Neural cell (in vitro differentiated cells): Measurements from ENCODE around the gene PRMT5. TPM values are rescaled to one million over a fixed set of nuclear protein-coding genes. Genes with fewer than 3 reads are reported as not detected.

ENCODE experiments used
- H2AFZ ChIP-seq: fragments of 200-600, 300-800 bp; sonication (generic), shearing (Covaris generic); 2 replicates; pipeline ENCODE4 v1.6.0; 2014; ENCODE audit warnings: low read depth, mild to moderate bottlenecking, antibody characterized with exemption, low read length, moderate library complexity
- H3F3A ChIP-seq: fragments of 200-600 bp; shearing (Covaris generic); 2 replicates; pipeline ENCODE4 v1.6.1; 2016; ENCODE audit warnings: mild to moderate bottlenecking, moderate library complexity, mixed read lengths, antibody characterized with exemption, low read length; ENCODE audit not compliant: insufficient read depth, poor library complexity, severe bottlenecking
- H3K27ac ChIP-seq: fragments of 200-600, 300-800 bp; sonication (generic), shearing (Covaris generic); 2 replicates; pipeline ENCODE4 v1.5.1; 2014; ENCODE audit warnings: mild to moderate bottlenecking, low read length, moderate library complexity
- H3K27me3 ChIP-seq: fragments of 300-800, 200-600 bp; sonication (generic), shearing (Covaris generic); 2 replicates; pipeline ENCODE4 v1.6.0; 2014; ENCODE audit warnings: mild to moderate bottlenecking, low read depth, low read length, moderate library complexity; ENCODE audit not compliant: insufficient read depth
- H3K36me3 ChIP-seq: fragments of 300-800, 200-600 bp; sonication (generic), shearing (Covaris generic); 2 replicates; pipeline ENCODE4 v1.5.1; 2014; ENCODE audit warnings: mild to moderate bottlenecking, antibody characterized with exemption, low read length, moderate library complexity; ENCODE audit not compliant: insufficient read depth
- H3K4me2 ChIP-seq: fragments of 300-800, 200-600 bp; sonication (generic), shearing (Covaris generic); 2 replicates; pipeline ENCODE4 v1.6.0; 2014; ENCODE audit warnings: mild to moderate bottlenecking, low read length
- H3K4me3 ChIP-seq: fragments of 300-800, 200-600 bp; sonication (generic), shearing (Covaris generic); 2 replicates; pipeline ENCODE4 v1.5.1; 2014; ENCODE audit warnings: mild to moderate bottlenecking, low read length, moderate library complexity
- H3K79me2 ChIP-seq: fragments of 200-600 bp; shearing (Covaris generic); replicated peaks from 2 replicates; pipeline ENCODE4 v1.6.0; 2014; ENCODE audit warnings: mild to moderate bottlenecking, low read length, moderate library complexity; ENCODE audit not compliant: insufficient read depth
- H3K9ac ChIP-seq: fragments of 300-800, 200-600 bp; sonication (generic), shearing (Covaris generic); 2 replicates; pipeline ENCODE4 v1.6.1; 2016; ENCODE audit warnings: mild to moderate bottlenecking, low read length, mixed read lengths
- H3K9me2 ChIP-seq: fragments of 200-600 bp; shearing (Covaris generic); 2 replicates; pipeline ENCODE4 v1.6.1; 2016; ENCODE audit warnings: mild to moderate bottlenecking, low read length, mixed read lengths; ENCODE audit not compliant: insufficient read depth
- H3K9me3 ChIP-seq: fragments of 200-600, 300-800 bp; sonication (generic), shearing (Covaris generic); 2 replicates; pipeline ENCODE4 v1.6.1; 2016; ENCODE audit warnings: mild to moderate bottlenecking, mixed run types, low read length, moderate library complexity, mixed read lengths
- H4K20me1 ChIP-seq: fragments of 200-600 bp; shearing (Covaris generic); 2 replicates; pipeline ENCODE4 v1.6.1; 2016; ENCODE audit warnings: mild to moderate bottlenecking, mixed run types; ENCODE audit not compliant: insufficient read depth
- EP300 ChIP-seq: fragments of 450-650 bp; conservative IDR thresholded peaks from 2 replicates; pipeline ENCODE4 v1.6.1; 2014; ENCODE audit warnings: antibody characterized with exemption, mild to moderate bottlenecking, moderate library complexity; ENCODE audit not compliant: poor library complexity, severe bottlenecking
- EZH2 ChIP-seq: fragments of 200-600, 300-800 bp; shearing (Covaris generic), sonication (generic); IDR thresholded peaks from 2 replicates; pipeline ENCODE4 v1.6.1; 2014; ENCODE audit warnings: antibody characterized with exemption, low read length, borderline replicate concordance, mild to moderate bottlenecking; ENCODE audit not compliant: insufficient read depth, poor library complexity, severe bottlenecking
- MXI1 ChIP-seq: fragments of 450-650 bp; conservative IDR thresholded peaks from 2 replicates; pipeline ENCODE4 v1.6.1; 2014; ENCODE audit warnings: antibody characterized with exemption, mild to moderate bottlenecking; ENCODE audit not compliant: poor library complexity, severe bottlenecking
- POLR2AphosphoS5 ChIP-seq: IDR thresholded peaks from 2 replicates; pipeline ENCODE4 v1.6.1; 2012
- RAD21 ChIP-seq: fragments of 450-650 bp; conservative IDR thresholded peaks from 2 replicates; pipeline ENCODE4 v1.6.1; 2014; ENCODE audit warnings: antibody characterized with exemption, mild to moderate bottlenecking, moderate library complexity
- SMC3 ChIP-seq: fragments of 450-650 bp; conservative IDR thresholded peaks from 2 replicates; pipeline ENCODE4 v1.6.1; 2014; ENCODE audit warnings: antibody characterized with exemption, mild to moderate bottlenecking, moderate library complexity; ENCODE audit not compliant: poor library complexity
- TAF1 ChIP-seq: IDR thresholded peaks from 2 replicates; pipeline ENCODE4 v1.6.1; 2012; ENCODE audit warnings: low read depth
- polyA plus RNA-seq: library from polyadenylated mRNA; depleted of rRNA; stranded (reverse); fragments of >200 nt; gene quantifications from 2 replicates; pipeline ENCODE4 v1.2.3, GENCODE V29; 2014
- TF ChIP-seq, protein P1 (sequence below): IDR thresholded peaks from 2 replicates; pipeline ENCODE4 v1.6.1; 2012; ENCODE audit warnings: borderline replicate concordance
- TF ChIP-seq, protein P2 (sequence below): fragments of 450-650 bp; IDR thresholded peaks from 2 replicates; pipeline ENCODE4 v1.5.1; 2014; ENCODE audit warnings: antibody characterized with exemption, mild to moderate bottlenecking, moderate library complexity; ENCODE audit not compliant: poor library complexity, severe bottlenecking

The PRMT5 gene
- polyA plus RNA-seq, 1 donor from 2014 or later = 102 TPM

DNA sequence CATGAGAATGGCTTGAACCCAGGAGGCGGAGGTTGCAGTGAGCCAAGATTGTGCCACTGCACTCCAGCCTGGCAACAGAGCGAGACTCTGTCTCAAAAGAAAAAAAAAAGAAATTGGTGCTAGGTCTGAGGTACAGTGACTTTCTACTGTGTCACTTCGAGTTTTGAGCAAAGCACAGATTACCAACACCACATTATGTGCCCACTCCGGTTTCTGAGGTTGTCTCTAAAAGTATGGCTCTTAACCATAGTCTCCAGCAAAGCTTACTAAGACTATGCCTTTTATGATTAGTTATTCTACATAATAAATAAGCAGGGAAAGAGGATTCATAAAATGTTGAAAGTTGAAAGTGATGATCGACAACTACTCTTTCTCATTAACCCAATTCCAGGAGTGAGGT lies 18.3 kb downstream of the PRMT5 start:
- no peaks in the 10 kb centered on the region for H3F3A ChIP-seq
- H3K9ac ChIP-seq = no peak overlapping the region
- no peaks in the 10 kb centered on the region for H3K9me3 ChIP-seq
- H2AFZ ChIP-seq = no peak overlapping the region
- no peak overlapping the region for H3K4me2 ChIP-seq
- TF ChIP-seq POLR2AphosphoS5 (no peak), SMC3 (no peak), EP300 (no peak), TAF1 (no peak)
- TF ChIP-seq, protein P1, sequence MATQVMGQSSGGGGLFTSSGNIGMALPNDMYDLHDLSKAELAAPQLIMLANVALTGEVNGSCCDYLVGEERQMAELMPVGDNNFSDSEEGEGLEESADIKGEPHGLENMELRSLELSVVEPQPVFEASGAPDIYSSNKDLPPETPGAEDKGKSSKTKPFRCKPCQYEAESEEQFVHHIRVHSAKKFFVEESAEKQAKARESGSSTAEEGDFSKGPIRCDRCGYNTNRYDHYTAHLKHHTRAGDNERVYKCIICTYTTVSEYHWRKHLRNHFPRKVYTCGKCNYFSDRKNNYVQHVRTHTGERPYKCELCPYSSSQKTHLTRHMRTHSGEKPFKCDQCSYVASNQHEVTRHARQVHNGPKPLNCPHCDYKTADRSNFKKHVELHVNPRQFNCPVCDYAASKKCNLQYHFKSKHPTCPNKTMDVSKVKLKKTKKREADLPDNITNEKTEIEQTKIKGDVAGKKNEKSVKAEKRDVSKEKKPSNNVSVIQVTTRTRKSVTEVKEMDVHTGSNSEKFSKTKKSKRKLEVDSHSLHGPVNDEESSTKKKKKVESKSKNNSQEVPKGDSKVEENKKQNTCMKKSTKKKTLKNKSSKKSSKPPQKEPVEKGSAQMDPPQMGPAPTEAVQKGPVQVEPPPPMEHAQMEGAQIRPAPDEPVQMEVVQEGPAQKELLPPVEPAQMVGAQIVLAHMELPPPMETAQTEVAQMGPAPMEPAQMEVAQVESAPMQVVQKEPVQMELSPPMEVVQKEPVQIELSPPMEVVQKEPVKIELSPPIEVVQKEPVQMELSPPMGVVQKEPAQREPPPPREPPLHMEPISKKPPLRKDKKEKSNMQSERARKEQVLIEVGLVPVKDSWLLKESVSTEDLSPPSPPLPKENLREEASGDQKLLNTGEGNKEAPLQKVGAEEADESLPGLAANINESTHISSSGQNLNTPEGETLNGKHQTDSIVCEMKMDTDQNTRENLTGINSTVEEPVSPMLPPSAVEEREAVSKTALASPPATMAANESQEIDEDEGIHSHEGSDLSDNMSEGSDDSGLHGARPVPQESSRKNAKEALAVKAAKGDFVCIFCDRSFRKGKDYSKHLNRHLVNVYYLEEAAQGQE = no peak
- H3K4me3 ChIP-seq = no peak overlapping the region
- peaks cover 3% of the 10 kb centered on the region for H3K36me3 ChIP-seq
- no peaks in the 10 kb centered on the region for H4K20me1 ChIP-seq
- no peaks in the 10 kb centered on the region for H3K27me3 ChIP-seq
- no peaks in the 10 kb centered on the region for H3K9me2 ChIP-seq
- H3K27ac ChIP-seq = no peak overlapping the region
- peaks cover 25% of the 10 kb centered on the region for H3K79me2 ChIP-seq

DNA sequence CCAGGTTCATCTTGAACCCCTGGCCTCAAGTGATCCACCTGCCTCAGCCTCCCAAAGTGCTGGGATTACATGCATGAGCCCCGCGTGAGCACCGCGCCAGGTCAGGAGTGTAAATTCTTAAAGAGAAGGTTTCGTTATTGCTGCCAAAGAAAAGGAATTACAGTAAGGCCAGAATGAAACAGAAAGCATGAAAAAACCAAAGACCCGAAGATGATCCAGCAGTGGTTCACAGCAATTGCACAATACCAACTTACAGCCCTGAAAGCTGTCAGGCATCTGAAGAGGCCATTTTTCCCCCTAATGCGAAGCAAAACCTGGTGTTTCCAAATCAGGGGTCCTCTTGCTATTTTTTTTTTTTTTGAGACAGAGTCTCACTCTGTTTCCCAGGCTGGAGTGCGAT lies 20.6 kb downstream of the PRMT5 start:
- Histone ChIP-seq H3K9me2 (no peaks in the 10 kb centered on the region), H3K27me3 (no peaks in the 10 kb centered on the region), H3K9me3 (no peaks in the 10 kb centered on the region), H3K27ac (no peak overlapping the region), H3F3A (no peaks in the 10 kb centered on the region), H3K79me2 (peaks cover 16% of the 10 kb centered on the region), H3K36me3 (peaks cover 16% of the 10 kb centered on the region), H3K4me3 (no peak overlapping the region), H2AFZ (no peak overlapping the region), H3K9ac (no peak overlapping the region), H3K4me2 (no peak overlapping the region), H4K20me1 (no peaks in the 10 kb centered on the region)
- no peak for TF ChIP-seq RAD21
- TF ChIP-seq, protein P1 = no peak

DNA sequence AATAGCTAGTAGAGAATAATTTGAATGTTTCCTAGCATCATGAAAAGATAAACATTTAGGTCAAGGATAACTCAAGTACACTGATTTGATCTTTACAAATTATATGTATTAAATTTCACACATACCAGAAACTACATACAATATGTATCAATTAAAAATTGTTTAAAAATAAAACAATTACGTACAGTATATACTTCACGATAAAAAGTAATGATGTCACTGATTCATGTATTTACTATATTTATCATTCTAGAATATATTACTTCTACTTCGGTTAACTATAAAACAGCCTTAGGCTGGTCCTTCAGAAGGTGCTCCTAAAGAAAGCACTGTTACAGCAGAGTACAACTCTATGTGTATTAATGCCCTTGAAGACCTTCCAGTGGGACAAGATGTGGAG lies 21.7 kb downstream of the PRMT5 start:
- no peak overlapping the region for H3K4me3 ChIP-seq
- H3K79me2 ChIP-seq = peaks cover 7% of the 10 kb centered on the region
- no peaks in the 10 kb centered on the region for H3K9me2 ChIP-seq
- no peaks in the 10 kb centered on the region for H3K27me3 ChIP-seq
- no peak overlapping the region for H2AFZ ChIP-seq
- H3K9ac ChIP-seq = no peak overlapping the region
- TF ChIP-seq EZH2 (no peak), RAD21 (no peak), EP300 (no peak), MXI1 (no peak), POLR2AphosphoS5 (no peak), TAF1 (no peak), SMC3 (no peak)
- TF ChIP-seq, protein P2, sequence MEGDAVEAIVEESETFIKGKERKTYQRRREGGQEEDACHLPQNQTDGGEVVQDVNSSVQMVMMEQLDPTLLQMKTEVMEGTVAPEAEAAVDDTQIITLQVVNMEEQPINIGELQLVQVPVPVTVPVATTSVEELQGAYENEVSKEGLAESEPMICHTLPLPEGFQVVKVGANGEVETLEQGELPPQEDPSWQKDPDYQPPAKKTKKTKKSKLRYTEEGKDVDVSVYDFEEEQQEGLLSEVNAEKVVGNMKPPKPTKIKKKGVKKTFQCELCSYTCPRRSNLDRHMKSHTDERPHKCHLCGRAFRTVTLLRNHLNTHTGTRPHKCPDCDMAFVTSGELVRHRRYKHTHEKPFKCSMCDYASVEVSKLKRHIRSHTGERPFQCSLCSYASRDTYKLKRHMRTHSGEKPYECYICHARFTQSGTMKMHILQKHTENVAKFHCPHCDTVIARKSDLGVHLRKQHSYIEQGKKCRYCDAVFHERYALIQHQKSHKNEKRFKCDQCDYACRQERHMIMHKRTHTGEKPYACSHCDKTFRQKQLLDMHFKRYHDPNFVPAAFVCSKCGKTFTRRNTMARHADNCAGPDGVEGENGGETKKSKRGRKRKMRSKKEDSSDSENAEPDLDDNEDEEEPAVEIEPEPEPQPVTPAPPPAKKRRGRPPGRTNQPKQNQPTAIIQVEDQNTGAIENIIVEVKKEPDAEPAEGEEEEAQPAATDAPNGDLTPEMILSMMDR = no peak
- TF ChIP-seq, protein P1 = no peak
- H3F3A ChIP-seq = no peaks in the 10 kb centered on the region
- H3K36me3 ChIP-seq = peaks cover 16% of the 10 kb centered on the region
- no peak overlapping the region for H3K27ac ChIP-seq
- no peaks in the 10 kb centered on the region for H3K9me3 ChIP-seq
- H3K4me2 ChIP-seq = no peak overlapping the region
- H4K20me1 ChIP-seq = no peaks in the 10 kb centered on the region
